Measurements from ENCODE around the gene STAB2.

DNA sequence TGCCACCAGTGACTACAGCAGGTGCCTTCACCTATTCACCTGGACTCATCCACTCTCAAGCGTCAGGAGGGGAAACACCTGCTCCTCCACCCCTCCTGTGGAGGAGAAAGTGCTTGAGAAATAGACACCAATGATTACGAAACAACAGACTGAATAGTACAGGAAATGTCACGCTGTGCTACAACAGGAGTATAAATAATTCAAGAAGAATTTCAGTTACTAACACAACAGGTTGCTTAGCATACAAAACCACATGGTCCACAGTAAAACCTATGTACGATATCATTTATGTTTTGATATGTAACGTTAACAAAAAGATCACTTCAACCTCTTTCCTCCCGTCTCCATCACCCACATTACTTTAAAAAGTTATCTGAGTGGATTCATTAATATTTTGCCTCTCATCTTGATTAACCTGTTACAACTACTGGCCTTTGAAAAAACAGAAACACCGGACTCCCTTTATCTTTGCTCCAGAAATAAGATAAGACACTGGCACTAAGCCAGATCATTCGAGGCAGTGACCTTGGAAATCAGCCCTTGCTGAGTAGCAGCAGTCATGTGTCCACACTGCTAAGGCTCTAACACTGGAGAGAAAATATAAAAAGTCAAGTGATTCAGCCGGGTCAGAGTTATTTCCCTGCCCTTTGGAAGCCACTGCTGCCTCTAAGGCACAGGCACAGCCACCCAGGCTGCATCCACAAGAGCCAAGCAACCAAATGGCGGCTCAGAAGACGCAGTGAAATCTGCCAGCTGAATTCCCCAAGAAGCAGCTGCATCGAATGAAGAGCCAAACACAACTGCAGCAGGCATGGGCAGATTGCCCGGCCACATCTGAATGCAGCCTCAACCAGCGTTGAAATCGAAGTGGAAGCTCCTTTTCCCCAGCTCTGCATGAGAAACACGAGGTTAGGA, 213.0 kb downstream of the STAB2 start:
- TF ChIP-seq, protein P1, sequence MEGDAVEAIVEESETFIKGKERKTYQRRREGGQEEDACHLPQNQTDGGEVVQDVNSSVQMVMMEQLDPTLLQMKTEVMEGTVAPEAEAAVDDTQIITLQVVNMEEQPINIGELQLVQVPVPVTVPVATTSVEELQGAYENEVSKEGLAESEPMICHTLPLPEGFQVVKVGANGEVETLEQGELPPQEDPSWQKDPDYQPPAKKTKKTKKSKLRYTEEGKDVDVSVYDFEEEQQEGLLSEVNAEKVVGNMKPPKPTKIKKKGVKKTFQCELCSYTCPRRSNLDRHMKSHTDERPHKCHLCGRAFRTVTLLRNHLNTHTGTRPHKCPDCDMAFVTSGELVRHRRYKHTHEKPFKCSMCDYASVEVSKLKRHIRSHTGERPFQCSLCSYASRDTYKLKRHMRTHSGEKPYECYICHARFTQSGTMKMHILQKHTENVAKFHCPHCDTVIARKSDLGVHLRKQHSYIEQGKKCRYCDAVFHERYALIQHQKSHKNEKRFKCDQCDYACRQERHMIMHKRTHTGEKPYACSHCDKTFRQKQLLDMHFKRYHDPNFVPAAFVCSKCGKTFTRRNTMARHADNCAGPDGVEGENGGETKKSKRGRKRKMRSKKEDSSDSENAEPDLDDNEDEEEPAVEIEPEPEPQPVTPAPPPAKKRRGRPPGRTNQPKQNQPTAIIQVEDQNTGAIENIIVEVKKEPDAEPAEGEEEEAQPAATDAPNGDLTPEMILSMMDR (IDR thresholded peaks at IDR 0.05) = no peak
- TF ChIP-seq EZH2phosphoT487 (IDR thresholded peaks at IDR 0.05) (no peak), EZH2 (IDR thresholded peaks at IDR 0.05) (no peak)

All from neural progenitor cell (in vitro differentiated cells).